ENCODE results near the gene HIVEP3.

HIVEP3 gene

DNA sequence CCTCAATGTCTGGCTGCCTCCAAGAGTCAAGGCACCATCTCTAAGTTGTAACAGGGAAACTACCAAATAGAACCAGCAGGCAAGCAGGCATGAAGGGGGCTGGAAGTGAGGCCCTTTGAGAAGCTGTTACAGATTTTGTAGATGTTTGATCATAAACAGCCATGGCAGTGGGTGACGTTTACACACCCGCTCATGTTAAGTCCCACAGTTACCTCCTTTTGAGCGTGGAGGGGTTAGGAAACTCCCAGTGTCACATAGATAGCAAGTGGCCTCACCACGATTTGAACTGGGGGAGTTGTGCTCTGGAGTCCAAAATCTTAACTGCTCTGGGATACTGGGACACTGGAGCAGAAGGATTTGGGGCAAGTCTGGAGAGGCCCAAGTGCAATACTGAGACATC lies 192.4 kb downstream of the HIVEP3 start:
- no peak for DNase-seq

DNA sequence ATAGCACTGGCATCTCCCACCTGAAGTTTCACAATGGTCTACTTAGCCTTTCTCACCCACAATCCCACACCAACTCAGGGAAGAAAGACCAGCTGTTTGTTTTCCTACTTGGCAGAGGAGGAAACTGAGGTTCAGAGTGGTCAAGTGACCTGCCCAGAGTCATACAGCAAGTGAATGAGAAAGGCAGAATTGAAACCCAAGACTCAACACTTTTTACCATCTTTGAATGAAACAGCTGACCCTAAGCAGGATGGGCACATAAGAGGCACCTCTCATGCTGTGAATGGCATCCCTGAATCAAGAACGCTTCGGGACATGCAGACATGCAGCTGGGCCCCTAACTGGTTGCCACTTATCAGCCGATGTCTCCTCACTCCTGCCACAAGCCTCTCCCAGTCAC lies 193.8 kb downstream of the HIVEP3 start:
- no peak for DNase-seq

DNA sequence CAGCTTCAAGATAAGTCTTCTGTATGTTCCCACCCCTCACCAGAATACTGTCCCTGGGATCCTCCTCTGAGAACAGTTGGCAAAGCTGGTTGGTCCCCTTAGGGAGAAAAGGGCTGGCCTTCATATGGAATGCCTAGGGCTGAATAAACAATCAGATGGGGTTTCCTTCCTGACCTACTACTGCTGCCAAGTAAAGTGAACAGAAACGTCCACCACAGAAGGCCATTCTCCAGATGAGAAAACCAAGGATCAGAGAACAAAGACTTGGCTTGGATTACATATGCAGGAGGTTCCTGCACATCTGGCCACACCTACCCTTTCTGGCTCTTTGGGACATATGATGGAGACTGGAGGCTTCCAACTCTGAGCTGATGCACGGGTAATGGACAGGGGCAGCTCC lies 194.5 kb downstream of the HIVEP3 start:
- DNase-seq = peak; percentile 27

DNA sequence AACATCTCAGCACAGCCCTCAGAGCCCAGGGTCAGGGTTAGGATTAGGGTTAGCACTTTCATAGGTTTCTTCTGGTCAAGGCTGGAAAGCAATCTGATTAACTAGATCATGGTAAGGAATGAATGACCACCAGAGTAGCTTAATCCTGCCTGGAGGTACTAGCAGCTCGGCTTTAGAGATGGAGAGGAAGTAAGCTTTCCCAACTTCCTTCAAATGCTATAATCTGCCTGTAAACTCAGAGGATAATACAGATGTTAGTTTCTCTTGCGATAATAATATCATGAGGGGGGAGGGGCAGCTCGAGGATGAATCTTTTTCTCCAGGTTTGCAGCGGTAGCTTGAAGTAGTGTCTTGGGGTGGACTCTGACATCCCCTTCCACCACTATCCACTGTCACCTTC lies 194.9 kb downstream of the HIVEP3 start:
- no peak for DNase-seq

DNA sequence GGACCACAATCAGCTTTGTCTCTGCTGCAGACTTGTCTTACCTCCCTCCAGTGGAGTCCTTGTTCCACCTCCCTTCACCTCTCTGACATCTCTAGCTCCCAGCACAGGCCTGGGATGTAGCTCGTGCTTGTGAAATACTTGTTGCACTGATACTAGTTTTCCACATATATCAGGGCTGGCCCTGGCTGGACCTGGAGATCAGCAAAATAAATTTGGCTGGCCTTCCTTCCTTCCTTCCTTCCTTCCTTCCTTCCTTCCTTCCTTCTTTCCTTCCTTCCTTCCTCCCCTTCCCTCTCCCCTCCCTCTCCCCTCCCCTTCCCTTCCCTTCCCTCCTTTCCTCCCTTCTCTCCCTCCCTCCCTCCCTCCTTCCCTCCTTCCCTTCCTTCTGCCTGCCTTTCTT lies 196.5 kb downstream of the HIVEP3 start:
- DNase-seq = no peak

DNA sequence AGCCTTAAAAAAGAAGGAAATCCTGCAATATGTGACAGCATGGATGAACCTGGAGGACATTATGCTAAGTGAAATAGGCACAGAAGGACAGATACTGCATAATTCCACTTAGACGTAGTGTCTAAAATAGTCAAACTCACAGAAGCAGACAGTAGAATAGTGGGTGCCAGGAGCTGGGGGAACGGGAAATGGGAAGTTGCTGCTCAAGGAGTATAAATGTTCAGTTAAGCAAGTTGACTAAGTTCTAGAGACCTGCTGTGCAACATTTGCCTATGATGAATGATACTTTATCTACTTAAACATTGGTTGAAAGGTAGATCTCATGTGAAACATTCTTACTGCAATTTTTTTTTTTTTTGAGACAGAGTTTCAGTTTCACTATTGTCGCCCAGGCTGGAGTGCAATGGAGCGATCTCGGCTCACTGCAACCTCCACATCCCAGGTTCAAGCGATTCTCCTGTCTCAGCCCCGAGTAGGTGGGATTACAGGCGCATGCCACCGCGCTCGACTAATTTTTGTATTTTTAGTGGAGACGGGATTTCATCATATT lies 197.8 kb downstream of the HIVEP3 start:
- no peak for DNase-seq

DNA sequence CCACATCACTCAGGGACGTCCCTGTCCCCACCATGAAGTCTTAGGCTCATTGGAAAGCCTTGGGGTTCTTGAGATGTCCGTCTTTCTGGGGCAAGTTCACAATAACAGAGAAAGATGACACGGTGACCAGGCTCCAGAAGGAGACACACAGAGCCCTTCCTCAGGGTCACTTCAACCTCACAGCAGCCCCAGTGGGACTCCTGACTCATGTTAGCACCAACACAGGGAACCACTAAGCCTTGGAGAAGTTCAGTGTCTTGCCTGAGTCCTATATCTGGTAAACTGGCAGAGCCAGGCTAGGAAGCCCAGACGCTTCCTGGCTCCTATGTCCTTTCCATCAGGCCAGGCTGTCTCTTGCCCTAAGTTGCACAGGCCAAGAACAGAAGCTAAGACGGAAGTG lies 199.1 kb downstream of the HIVEP3 start:
- no peak for DNase-seq

DNA sequence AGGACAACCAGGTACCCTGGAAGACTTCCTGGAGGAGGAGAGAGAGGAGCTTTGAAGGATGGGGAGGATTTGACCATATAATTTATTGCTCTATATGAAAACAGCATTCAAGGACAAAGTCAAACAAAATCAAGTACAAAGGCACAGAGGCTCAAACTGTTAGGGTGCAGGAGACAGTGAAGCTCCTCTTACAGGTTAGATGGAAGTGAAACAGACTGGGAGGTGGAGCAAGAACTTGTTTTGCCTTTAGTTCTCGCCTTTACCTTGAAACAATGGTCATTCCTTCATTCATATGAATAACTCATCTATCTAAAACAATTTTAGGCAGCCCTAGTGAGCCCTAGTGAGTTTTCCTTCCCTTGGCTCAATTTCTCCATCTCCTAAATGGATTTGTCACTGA lies 199.6 kb downstream of the HIVEP3 start:
- DNase-seq = no peak

DNA sequence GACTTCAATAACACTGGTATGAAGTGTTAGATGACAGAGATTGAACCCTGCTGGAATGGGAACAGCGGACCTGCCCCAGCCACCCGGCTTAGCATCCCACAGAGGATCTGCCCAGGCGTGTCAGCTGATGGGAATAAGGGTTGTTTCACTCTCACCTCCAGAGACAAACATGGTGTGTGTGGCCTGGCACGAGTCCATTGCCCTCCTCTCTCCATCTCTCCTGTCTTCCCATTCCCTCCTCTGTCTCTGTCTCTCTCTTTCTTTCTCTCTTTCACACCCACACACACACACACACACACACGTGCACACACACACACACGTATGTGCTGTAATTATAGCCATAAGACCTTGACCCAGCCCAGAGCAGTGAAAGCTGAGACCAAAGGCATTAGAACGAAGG lies 200.2 kb downstream of the HIVEP3 start:
- DNase-seq = no peak

DNA sequence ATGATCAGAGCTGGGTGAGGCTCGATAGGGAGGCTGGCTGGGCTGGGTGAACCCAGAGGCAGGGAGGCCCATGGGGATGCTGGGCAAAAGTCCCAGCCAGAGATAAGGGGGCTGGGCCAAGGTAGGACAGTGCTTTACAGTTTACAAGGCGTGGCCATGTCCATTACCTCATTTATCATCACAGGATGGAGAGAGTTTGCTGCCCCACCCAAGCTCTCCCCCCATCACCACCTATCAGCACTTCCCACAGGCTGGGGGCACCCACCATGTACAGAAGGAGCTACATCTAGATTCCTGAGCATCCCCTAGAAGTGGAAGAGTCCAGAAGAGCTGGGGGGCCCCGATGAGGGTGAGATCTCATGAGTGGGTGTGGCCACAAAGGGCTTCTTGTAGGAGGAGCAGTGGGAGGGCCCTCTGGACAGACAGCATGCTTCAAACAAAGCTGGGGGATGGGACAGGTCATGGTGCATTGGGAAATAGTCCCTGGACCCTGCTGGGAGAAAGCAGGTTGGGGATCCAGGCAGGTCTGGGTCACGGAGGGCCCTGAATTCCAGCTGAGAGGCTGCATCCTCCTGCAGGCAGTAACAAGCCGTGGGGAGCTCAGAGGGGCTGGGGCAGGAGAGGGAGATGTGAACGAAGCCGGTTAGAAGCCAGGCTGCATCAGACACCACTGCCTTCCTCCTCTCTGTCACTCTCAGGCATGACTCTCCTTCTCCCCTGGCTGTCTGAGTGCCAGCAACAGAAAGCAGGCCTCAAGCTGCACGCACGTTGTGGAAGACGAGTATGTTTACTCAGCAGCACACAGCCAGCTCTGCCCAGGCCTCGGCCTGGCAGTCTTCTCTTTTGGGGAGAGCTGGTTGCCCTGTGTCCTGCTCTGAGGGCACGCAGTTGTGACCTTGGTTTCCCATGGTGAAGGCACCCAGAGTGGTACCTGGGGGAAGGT lies 202.3 kb downstream of the HIVEP3 start:
- no peak for DNase-seq

DNA sequence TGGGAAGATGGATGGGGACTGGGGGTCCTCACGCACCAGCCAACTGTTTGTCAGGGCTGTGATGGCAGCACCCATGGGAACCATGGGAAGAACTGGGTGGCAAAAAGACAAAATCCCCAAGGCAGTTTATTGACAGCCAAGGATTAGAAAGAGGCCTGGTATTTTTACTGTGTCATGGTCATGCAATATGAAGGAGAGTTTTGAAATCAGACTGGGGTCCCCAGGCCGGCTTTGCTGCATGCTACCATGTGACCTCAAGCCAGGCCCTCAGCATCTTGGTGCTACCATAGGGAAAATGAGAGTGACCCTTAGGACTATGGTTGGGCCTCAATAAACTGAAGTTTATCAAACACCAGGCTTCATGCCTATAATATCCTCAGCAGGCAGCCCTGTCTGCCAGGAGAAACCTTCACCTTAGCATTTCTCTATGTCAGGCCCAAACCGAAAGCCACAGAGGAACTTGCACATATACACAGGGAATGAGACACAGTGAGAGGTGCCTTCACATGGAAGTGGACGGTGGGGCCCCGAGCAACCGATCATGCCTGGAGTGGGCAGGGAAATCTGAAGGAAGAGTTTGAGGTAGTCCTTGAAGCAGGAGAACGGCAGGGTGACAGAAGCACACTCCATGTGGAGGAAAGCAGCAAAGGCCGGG lies 203.2 kb downstream of the HIVEP3 start:
- DNase-seq = no peak

DNA sequence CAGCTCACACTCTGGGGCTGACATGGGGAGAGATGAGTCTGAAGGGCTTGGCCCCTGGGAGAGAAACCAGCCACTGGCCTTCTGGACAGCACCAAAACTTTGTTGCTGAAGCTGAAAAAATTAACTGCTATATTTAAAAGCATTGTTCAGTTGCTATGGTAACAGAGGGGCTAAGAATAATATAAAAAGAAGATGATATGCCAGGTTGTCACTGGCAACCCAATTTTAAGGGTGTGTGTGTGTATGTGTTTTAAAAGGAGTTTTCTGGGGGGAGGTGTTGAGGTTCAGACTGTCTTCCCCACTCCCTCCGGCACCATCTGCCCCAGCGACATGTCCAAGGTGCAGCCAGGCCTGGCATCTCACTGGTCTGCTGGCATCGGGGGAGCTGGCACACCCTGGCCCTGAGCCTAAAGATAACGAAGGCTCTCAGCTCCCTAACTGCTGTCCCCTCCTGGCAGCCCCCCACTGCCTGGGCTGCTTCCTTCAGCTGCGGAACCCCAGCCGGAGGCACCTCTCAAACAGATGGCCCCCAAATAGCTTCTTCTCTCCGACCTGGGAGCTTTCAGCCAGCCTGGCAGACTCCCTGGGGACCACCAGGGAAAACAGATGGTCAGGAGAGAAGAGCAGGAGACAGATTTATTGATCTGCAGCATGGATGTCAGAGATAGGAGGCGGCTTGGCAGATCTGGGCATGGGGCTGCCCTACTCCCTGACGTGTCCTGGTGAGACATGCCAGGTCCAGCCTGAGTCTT lies 203.9 kb downstream of the HIVEP3 start:
- DNase-seq = no peak

DNA sequence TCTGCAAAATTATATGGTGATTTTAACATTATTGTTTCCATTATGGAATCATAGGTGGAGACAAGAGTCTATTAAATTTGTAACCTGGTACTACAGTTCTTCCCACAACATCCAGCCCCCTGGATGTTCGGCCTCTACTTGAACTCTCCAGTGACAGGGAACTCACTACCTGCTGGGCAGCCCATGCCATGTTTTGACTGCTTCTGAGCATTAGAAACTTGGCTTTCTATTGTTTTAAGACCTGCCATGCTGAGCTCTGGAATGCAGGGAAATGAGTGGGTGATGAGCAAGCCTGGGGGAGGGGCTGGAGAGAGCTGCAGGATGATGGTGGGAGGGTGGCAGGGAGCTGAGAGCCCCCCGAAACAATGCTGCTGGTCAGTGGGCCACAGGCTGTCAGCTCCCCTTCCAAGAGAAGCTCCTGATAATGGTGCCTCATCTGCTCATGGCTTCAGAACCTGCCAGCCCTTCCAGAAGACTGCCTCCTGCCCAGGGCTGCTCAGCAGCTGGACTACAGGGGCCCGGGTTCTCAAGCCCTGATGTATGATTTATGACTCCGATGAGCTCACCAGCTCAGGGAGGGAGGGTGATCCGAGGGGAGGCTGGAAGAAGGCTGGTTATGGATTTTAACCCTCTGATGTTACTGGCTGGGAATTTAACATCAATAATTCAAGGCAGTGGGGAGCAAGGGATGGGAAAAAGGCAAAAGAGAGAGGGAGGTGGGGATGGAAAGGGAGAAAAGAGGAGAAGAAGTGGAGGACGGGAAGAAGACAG lies 205.0 kb downstream of the HIVEP3 start:
- DNase-seq = peak; percentile 91

DNA sequence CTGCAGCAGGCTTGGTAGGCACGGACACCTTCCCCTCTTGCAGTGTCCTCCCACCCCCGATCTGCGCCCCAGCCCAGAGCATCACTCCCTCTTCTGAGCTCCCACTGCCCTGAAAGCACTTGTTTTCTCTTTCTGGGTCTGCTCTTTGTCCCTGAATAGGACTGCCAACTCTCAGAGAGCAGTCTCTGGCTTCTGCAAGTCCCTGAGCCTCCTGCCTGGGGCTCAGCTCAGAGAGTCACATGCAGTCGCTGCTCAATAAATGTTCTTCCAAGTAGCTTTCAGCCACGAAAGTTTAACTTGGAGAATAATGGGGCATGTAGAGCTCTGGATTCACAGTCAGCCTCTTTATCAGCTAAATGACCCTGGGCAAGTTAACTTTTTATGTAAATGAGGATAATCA lies 205.6 kb downstream of the HIVEP3 start:
- DNase-seq = no peak

DNA sequence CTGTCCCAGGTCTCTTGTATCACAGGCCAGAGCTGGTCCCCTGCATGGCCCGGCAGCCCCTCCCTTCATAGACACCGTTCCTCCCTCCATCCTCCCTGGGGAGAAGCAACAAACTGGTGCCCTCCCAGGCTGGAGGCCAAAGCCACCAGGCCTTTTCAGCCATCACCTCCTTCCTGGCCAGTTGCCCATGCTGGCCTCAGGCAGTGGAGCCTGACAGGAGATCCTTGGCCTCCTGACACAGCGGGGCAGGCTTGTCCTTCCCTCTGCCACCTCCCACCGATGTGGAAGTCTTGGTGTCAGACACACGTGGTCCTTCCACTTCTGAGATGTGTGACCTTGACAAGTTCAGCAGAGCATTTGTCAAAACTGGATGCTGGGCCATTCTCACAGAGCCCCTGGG lies 206.0 kb downstream of the HIVEP3 start:
- peak; percentile 50 for DNase-seq

DNA sequence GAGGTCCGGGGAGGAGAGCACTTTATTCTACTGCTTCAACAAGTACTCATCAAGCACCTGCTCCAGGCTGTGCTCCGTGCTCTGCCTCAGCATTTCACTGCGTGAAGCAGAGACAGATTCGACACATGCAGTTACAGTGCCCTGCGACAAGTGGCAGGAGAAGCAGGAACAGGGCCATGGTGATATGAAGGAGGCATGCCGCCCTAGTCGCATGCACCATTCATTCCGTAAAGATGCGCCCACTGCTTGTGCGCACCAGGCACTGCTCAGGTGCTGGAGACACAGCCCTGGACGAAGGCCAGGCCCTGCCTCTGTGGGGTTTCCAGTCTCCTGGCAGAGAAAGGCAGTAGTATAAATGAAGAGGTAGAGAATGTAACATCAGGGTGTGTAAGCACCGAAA lies 206.6 kb downstream of the HIVEP3 start:
- DNase-seq = no peak

DNA sequence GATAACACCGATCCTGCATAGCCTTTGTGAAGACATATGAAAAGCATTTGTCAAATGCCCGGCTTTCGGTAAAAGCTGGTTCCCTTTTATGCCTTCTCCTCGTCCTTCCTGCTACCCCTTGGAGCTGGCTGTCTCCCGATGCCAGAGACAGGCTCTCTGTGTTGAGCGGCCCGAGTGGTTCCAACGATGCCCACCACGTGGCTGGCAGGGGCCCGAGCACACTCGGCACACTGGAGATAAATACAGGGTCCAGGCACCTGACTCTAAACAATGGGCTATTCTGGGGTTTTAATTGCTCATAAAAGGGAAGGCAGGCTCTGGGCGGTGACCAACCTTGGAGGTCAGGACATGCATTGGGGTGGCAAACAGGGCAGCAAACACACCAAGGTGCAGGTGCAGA lies 207.1 kb downstream of the HIVEP3 start:
- DNase-seq = no peak

DNA sequence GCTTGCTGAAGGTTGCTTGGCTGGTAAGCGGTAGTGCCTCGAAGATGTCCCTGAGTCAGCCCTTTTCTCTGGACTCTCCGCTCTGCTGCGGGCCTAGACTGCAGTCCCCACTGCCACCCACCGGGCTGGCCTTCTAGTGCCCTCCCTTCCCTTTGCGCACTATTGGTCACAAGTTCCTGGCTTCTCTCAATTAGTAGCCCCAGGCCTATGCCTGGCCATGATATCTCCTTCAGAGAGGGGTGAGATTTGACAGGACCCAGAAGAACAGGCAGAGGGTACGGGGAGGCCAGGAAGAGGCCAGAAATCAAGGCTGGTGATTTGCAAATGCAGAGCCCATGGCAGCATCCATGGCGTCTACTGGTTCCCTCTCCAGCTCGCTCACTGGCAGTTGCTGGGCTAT lies 207.7 kb downstream of the HIVEP3 start:
- DNase-seq = no peak

DNA sequence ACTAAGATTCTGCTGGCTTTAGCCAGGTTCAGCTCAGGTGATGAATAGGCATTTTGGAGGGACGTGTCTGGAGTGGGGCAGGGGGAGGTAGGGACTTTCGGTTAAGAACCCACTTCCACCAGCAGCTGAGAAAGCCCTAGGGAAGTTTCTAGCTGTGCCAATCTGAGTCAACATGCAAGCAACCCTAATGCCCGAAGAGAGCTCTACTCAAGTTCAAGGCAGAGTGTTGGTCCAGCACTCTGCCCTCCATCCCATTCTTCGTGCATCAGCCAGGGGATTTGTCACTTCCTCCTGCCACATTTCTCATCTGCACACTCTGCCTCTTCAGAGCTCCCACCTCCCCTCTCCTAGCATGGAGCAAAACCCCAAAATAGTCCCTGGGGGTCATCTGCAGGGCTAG lies 208.8 kb downstream of the HIVEP3 start:
- no peak for DNase-seq

DNA sequence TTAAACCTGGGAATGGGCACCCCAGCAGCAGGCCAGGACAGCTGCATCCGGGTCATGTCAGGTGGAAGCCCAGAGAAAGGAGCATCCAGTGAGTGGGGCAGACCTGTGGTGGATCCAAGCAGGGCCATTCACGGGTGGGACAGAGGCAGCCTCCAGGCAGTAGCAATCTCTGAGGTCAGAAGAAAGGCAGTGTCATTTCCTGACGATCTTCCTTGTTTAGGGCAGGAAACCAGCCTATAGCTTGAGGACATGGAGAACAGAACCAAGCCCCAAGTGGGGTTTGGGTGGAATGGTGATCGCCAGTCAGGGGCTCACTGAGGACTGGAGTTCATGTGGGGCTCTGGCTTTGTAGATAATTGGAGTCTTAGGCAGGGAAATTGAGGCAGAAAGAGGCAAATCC lies 209.4 kb downstream of the HIVEP3 start:
- no peak for DNase-seq

DNA sequence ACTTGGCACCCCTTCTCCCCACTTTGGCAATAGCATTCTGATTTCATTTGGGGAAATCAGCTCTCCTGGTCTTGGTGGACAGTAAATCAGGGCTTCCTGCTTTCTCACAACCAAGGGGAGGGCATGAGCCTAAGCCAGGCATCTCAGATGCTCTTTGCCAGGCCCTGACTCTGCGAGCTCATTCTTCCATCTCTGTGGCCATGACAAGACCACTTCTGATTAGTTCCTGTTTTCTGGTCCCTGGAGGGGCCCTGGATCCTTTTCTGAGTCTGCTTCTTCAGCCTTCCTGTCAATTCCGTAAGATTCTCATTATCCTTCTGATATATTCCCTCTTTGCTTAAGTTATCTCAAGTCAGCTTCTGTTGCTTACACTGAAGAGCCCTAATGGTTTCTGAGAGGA lies 210.4 kb downstream of the HIVEP3 start:
- DNase-seq = no peak

DNA sequence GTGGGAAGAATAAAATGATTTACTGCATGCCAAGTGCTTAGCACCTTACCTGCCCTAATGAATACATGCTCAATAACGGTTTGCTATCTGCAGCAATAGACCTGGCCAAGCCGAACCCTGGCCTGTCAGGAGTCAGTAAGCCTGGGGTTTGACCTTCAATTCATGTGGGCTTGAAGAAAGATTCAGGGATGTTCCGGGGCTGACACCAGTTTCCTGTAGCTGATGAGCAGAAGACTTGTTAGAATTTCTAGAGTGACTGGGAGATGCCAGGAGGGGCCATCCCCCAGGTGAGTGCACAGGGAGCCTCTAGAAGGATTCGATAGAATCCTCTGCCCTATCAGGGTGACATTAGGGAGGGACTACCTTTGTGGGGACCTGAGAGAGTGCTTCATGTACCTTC lies 210.9 kb downstream of the HIVEP3 start:
- no peak for DNase-seq

DNA sequence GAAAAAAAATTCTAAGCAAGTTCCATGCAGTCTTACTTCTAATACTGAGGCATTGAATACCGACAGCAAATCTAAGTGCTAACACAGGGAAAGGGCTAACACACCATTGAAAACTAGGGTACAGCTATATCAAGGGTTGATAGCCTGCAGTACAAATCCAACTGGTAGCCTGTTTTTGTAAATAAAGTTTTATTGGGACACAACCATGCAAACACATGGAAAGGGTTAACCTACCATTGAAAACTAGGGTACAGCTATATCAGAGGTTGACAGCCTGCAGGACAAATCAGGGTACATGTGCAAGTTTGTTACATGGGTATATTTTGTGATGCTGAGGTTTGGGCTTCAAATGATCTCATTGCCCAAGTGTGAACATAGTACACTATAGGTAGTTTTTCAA lies 212.9 kb downstream of the HIVEP3 start:
- no peak for DNase-seq
